K562 (cell line): ENCODE measurements around the gene TLCD5. TPM values are rescaled to one million over a fixed set of nuclear protein-coding genes. Genes with fewer than 3 reads are reported as not detected.

ENCODE experiments used
- ARID1B ChIP-seq: fragments of 450-650 bp; IDR thresholded peaks from 2 replicates; pipeline ENCODE4 v1.6.1; 2016; ENCODE audit warnings: antibody characterized with exemption, mild to moderate bottlenecking, inconsistent platforms
- CCAR2 ChIP-seq: fragments of 200-400 bp; formaldehyde crosslinking; IDR thresholded peaks from 2 replicates; pipeline ENCODE4 v1.6.1; 2017; ENCODE audit warnings: mild to moderate bottlenecking, low read depth, low read length
- ETV1 ChIP-seq: fragments of 450-650 bp; conservative IDR thresholded peaks from 2 replicates; pipeline ENCODE4 v1.6.1; 2016; ENCODE audit warnings: missing genetic modification characterization, control low read depth, low read depth, missing compliant biosample characterization
- GTF2E2 ChIP-seq: fragments of 200-800 bp; sonication (Bioruptor generic); IDR thresholded peaks from 2 replicates; pipeline ENCODE4 v1.6.1; 2016; ENCODE audit warnings: missing genetic modification characterization, missing compliant biosample characterization
- JUN ChIP-seq, 2 experiments: sonication (generic) in 1 of 2; formaldehyde crosslinking in 1 of 2; IDR thresholded peaks; 2 replicates each; pipeline versions ENCODE4 v1.6.1 to v1.8.0; 2012 to 2022; ENCODE audit warnings: borderline replicate concordance in 2 of 2, mild to moderate bottlenecking in 2 of 2, improper control_type of control experiment in 1 of 2, low read depth in 1 of 2, low read length in 1 of 2, missing genetic modification reagents in 1 of 2
- KLF13 ChIP-seq: fragments of 450-650 bp; IDR thresholded peaks from 2 replicates; pipeline ENCODE4 v1.6.1; 2016; ENCODE audit warnings: missing genetic modification characterization, low read depth, mild to moderate bottlenecking, missing compliant biosample characterization, moderate library complexity, borderline replicate concordance
- LCOR ChIP-seq: sonication (generic); formaldehyde crosslinking; IDR thresholded peaks from 2 replicates; pipeline ENCODE4 v1.8.0; 2022; ENCODE audit warnings: mild to moderate bottlenecking, missing genetic modification reagents
- LEF1 ChIP-seq: fragments of 450-650 bp; IDR thresholded peaks from 2 replicates; pipeline ENCODE4 v1.6.1; 2016; ENCODE audit warnings: mild to moderate bottlenecking
- MAFK ChIP-seq: IDR thresholded peaks from 2 replicates; pipeline ENCODE4 v1.6.1; 2011; ENCODE audit warnings: low read length, improper control_type of control experiment
- MTA3 ChIP-seq: fragments of 450-650 bp; formaldehyde crosslinking; IDR thresholded peaks from 2 replicates; pipeline ENCODE4 v1.6.1; 2017; ENCODE audit warnings: mild to moderate bottlenecking, borderline replicate concordance
- MTF1 ChIP-seq: fragments of 250-450 bp; sonication (Bioruptor Pico); IDR thresholded peaks from 2 replicates; pipeline ENCODE4 v1.9.0; 2021; ENCODE audit warnings: moderate library complexity, mild to moderate bottlenecking, inconsistent platforms, borderline replicate concordance
- POU5F1 ChIP-seq: fragments of 150-350 bp; IDR thresholded peaks from 2 replicates; pipeline ENCODE4 v1.6.1; 2014; ENCODE audit warnings: borderline replicate concordance, low read length, low read depth, mild to moderate bottlenecking; ENCODE audit not compliant: partially characterized antibody
- SMAD2 ChIP-seq: fragments of 150-350 bp; IDR thresholded peaks from 2 replicates; pipeline ENCODE4 v1.6.1; 2014; ENCODE audit warnings: low read depth, mild to moderate bottlenecking, low read length
- ZNF212 ChIP-seq: fragments of 450-650 bp; formaldehyde crosslinking; IDR thresholded peaks from 2 replicates; pipeline ENCODE4 v1.4.0; 2020; ENCODE audit warnings: mild to moderate bottlenecking
- ZNF282 ChIP-seq: sonication (generic); formaldehyde crosslinking; IDR thresholded peaks from 2 replicates; pipeline ENCODE4 v1.8.1; 2023; ENCODE audit warnings: missing genetic modification reagents
- polyA plus RNA-seq, 8 experiments: library from polyadenylated mRNA; depleted of rRNA in 4 of 8; stranded (reverse) in 5 of 8; unstranded in 3 of 8; fragments of >200 nt; fragmentation: Nextera tagmentation in 2 of 8; fragmentation: Illumina TruSeq in 1 of 8; extraction: Ambion mirVana in 2 of 8; extraction: Trizol in 1 of 8; gene quantifications; 2 replicates each; pipeline versions ENCODE4 v1.2.1 to v1.2.3, GENCODE V29; 2011 to 2014; ENCODE audit warnings: inconsistent platforms in 1 of 8, missing spikeins in 1 of 8
- total RNA-seq, 7 experiments: library from RNA; depleted of rRNA in 6 of 7; stranded (reverse); fragments of >200 nt in 6 of 7; fragmentation: Illumina TruSeq in 2 of 7; extraction: Trizol in 2 of 7; gene quantifications; 2 replicates each; pipeline versions ENCODE4 v1.2.1 to v1.2.3, GENCODE V29; 2011 to 2021; ENCODE audit warnings: low replicate concordance in 1 of 7
- TF ChIP-seq, protein P1 (sequence below): fragments of 250-450 bp; sonication (Bioruptor Pico); IDR thresholded peaks from 2 replicates; pipeline ENCODE4 v1.4.0; 2020; ENCODE audit warnings: mild to moderate bottlenecking, moderate library complexity
- TF ChIP-seq, protein P2 (sequence below): fragments of 450-650 bp; IDR thresholded peaks from 2 replicates; pipeline ENCODE4 v1.6.1; 2017; ENCODE audit warnings: antibody characterized with exemption
- TF ChIP-seq, protein P3 (sequence below): fragments of 200-800 bp; sonication (Bioruptor generic); IDR thresholded peaks from 2 replicates; pipeline ENCODE4 v1.6.1; 2017; ENCODE audit warnings: missing genetic modification characterization, missing compliant biosample characterization

Gene TLCD5
- total and polyA plus RNA-seq, 9 of the 15 experiments (the other 6 are each of a cell fraction or from before 2014, with no cell fraction given) = 0.94 to 5.1 (median 1.6) TPM

DNA sequence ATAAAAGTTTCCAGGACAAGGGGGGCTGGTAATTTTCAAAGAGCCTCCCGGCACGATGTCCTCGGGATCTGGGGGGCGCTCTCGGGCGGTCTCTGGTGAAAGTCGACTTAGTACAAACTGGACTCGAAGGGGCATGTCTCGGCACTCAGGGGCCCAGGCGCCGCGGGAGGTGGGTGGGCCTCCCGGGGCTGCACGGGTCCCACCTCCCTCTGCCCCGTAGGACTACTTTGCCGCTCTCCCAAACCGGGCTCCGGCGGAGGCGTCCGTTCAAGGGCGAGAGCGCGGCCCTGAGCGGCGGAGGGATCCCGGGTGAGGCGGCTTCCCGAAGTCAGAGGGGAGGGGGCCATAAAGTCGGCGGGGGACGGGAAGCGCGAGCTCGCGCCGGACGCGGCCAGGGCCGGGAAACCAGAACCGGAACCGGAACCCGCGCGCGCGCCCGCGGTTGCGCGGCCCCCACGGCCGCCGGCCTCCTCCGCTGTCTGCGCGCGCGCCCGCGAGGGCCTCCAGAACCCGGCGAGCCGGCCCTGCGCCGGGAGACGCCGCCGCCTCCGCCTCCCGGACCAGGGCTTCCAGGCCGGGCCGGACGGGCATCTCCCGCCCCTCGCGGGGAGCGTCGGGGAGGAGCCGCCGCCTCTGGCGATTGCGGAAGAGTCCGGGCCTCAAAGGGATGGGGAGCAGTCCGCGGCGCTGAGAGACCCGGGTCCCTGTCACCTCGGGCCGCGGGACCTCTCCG lies 11.0 kb downstream of the TLCD5 start, which contains the start of gene ARHGEF12 (continued):
- TF ChIP-seq, protein P1, sequence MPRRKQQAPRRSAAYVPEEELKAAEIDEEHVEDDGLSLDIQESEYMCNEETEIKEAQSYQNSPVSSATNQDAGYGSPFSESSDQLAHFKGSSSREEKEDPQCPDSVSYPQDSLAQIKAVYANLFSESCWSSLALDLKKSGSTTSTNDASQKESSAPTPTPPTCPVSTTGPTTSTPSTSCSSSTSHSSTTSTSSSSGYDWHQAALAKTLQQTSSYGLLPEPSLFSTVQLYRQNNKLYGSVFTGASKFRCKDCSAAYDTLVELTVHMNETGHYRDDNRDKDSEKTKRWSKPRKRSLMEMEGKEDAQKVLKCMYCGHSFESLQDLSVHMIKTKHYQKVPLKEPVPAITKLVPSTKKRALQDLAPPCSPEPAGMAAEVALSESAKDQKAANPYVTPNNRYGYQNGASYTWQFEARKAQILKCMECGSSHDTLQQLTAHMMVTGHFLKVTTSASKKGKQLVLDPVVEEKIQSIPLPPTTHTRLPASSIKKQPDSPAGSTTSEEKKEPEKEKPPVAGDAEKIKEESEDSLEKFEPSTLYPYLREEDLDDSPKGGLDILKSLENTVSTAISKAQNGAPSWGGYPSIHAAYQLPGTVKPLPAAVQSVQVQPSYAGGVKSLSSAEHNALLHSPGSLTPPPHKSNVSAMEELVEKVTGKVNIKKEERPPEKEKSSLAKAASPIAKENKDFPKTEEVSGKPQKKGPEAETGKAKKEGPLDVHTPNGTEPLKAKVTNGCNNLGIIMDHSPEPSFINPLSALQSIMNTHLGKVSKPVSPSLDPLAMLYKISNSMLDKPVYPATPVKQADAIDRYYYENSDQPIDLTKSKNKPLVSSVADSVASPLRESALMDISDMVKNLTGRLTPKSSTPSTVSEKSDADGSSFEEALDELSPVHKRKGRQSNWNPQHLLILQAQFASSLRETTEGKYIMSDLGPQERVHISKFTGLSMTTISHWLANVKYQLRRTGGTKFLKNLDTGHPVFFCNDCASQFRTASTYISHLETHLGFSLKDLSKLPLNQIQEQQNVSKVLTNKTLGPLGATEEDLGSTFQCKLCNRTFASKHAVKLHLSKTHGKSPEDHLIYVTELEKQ (CRISPR knock-in tag) = no peak
- TF ChIP-seq, protein P2, sequence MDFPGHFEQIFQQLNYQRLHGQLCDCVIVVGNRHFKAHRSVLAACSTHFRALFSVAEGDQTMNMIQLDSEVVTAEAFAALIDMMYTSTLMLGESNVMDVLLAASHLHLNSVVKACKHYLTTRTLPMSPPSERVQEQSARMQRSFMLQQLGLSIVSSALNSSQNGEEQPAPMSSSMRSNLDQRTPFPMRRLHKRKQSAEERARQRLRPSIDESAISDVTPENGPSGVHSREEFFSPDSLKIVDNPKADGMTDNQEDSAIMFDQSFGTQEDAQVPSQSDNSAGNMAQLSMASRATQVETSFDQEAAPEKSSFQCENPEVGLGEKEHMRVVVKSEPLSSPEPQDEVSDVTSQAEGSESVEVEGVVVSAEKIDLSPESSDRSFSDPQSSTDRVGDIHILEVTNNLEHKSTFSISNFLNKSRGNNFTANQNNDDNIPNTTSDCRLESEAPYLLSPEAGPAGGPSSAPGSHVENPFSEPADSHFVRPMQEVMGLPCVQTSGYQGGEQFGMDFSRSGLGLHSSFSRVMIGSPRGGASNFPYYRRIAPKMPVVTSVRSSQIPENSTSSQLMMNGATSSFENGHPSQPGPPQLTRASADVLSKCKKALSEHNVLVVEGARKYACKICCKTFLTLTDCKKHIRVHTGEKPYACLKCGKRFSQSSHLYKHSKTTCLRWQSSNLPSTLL = no peak
- TF ChIP-seq JUN (IDR thresholded peaks at IDR 0.05; ENCODE audit: borderline replicate concordance, low read depth, low read length) (no peak; the same call in 1 of the 2 replicates), JUN (CRISPR knock-in tag; IDR thresholded peaks at IDR 0.05; ENCODE audit: borderline replicate concordance) (no peak), ARID1B (peak; percentile 64), ETV1 (tag) (peak; percentile 77), ZNF282 (CRISPR knock-in tag) (no peak), ZNF212 (CRISPR knock-in tag) (no peak), MTA3 (peak; percentile 81), POU5F1 (no peak), KLF13 (no peak), SMAD2 (no peak), CCAR2 (no peak), MTF1 (CRISPR knock-in tag) (no peak), MAFK (no peak), LCOR (CRISPR knock-in tag) (peak; percentile 74; the same call in 1 of the 2 replicates), LEF1 (no peak), GTF2E2 (no peak)
- TF ChIP-seq, protein P3, sequence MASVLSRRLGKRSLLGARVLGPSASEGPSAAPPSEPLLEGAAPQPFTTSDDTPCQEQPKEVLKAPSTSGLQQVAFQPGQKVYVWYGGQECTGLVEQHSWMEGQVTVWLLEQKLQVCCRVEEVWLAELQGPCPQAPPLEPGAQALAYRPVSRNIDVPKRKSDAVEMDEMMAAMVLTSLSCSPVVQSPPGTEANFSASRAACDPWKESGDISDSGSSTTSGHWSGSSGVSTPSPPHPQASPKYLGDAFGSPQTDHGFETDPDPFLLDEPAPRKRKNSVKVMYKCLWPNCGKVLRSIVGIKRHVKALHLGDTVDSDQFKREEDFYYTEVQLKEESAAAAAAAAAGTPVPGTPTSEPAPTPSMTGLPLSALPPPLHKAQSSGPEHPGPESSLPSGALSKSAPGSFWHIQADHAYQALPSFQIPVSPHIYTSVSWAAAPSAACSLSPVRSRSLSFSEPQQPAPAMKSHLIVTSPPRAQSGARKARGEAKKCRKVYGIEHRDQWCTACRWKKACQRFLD (CRISPR knock-in tag) = peak; percentile 51; the same call in 1 of the 2 replicates
